Left ventricle myocardium inferior (tissue), 1 donor: ENCODE measurements around the gene GDF2. TPM values are rescaled to one million over a fixed set of nuclear protein-coding genes. Genes with fewer than 3 reads are reported as not detected.
A peak's percentile ranks its signal among the peaks of the same experiment; 100 is the strongest.

Source experiments
- DNase-seq: peaks from one replicate; pipeline ENCODE4 v3.0.0-alpha.2; 2020
- H3K27ac ChIP-seq: fragments of 200-600 bp; replicated peaks from 2 replicates; pipeline ENCODE4 v1.8.0; 2021
- H3K27me3 ChIP-seq: fragments of 200-600 bp; 2 replicates; pipeline ENCODE4 v1.8.0; 2021; ENCODE audit warnings: low read depth
- H3K36me3 ChIP-seq: fragments of 200-600 bp; 2 replicates; pipeline ENCODE4 v1.8.0; 2021
- H3K4me1 ChIP-seq: fragments of 200-600 bp; 2 replicates; pipeline ENCODE4 v1.8.0; 2021
- H3K4me3 ChIP-seq: fragments of 200-600 bp; 2 replicates; pipeline ENCODE4 v1.8.0; 2021; ENCODE audit warnings: mild to moderate bottlenecking, moderate library complexity
- H3K9me3 ChIP-seq: fragments of 200-600 bp; replicated peaks from 2 replicates; pipeline ENCODE4 v1.8.0; 2021
- CTCF ChIP-seq: fragments of 200-600 bp; IDR thresholded peaks from 2 replicates; pipeline ENCODE4 v1.8.0; 2021; ENCODE audit warnings: antibody characterized with exemption, mild to moderate bottlenecking, borderline replicate concordance
- intact Hi-C: fragments of 100-400 bp; cut with micrococcal nuclease; formaldehyde crosslinking; loops from one replicate; pipeline ENCODE4 v1.11.0; 2022
- total RNA-seq: library from RNA; stranded (reverse); fragmentation: NEBNext Ultra II Directional; extraction: Animal tissue kit (Norgen Biotek cat#: 25700); gene quantifications from one replicate; pipeline ENCODE4 v1.2.1, GENCODE V29; 2021
- donor health status: DM: no; HTN: yes; CAD: no; lungs with severe emphysema.

The GDF2 gene
- total RNA-seq, 1 donor from 2014 or later, result not detected

GRCh38 chr10:47283848-47284247 is 38.4 kb upstream of the GDF2 start:
- H3K27ac ChIP-seq, result no peak overlapping the region
- no peak overlapping the region for H3K4me3 ChIP-seq
- intact Hi-C loops, result no loop called here
- DNase-seq, result no peak
- TF ChIP-seq CTCF, result no peak
- H3K36me3 ChIP-seq, result no peaks in the 10 kb centered on the region
- H3K9me3 ChIP-seq, result no peaks in the 10 kb centered on the region
- no peaks in the 10 kb centered on the region for H3K27me3 ChIP-seq
- peaks cover 12% of the 10 kb centered on the region for H3K4me1 ChIP-seq

GRCh38 chr10:47285381-47286115 is 36.7 kb upstream of the GDF2 start:
- H3K9me3 ChIP-seq, result no peaks in the 10 kb centered on the region
- TF ChIP-seq CTCF, result no peak
- H3K27me3 ChIP-seq, result no peaks in the 10 kb centered on the region
- no peak for DNase-seq
- no peaks in the 10 kb centered on the region for H3K36me3 ChIP-seq
- intact Hi-C loops, result no loop called here
- H3K27ac ChIP-seq, result no peak overlapping the region
- no peak overlapping the region for H3K4me3 ChIP-seq
- H3K4me1 ChIP-seq, result peaks cover 12% of the 10 kb centered on the region

- intact Hi-C loops, result no loop called here
- Histone ChIP-seq H3K36me3 (no peaks in the 10 kb centered on the region), H3K4me3 (no peak overlapping the region), H3K4me1 (peaks cover 12% of the 10 kb centered on the region), H3K27ac (no peak overlapping the region), H3K9me3 (no peaks in the 10 kb centered on the region), H3K27me3 (no peaks in the 10 kb centered on the region)
- TF ChIP-seq CTCF, result no peak
- no peak for DNase-seq
Measured at GRCh38 chr10:47286116-47286505, 36.1 kb upstream of the GDF2 start.

GRCh38 chr10:47286591-47287315 is 35.5 kb upstream of the GDF2 start:
- no peak for DNase-seq
- intact Hi-C loops, result no loop called here
- no peak for TF ChIP-seq CTCF
- H3K36me3 ChIP-seq, result no peaks in the 10 kb centered on the region
- H3K9me3 ChIP-seq, result no peaks in the 10 kb centered on the region
- H3K4me1 ChIP-seq, result peaks cover 12% of the 10 kb centered on the region
- H3K27ac ChIP-seq, result peak overlapping the region; percentile 55
- no peaks in the 10 kb centered on the region for H3K27me3 ChIP-seq
- H3K4me3 ChIP-seq, result no peak overlapping the region

- H3K4me1 ChIP-seq, result peaks cover 12% of the 10 kb centered on the region
- peak overlapping the region; percentile 55 for H3K27ac ChIP-seq
- no peak for TF ChIP-seq CTCF
- DNase-seq, result peak; percentile 66
- intact Hi-C loops, result no loop called here
- no peaks in the 10 kb centered on the region for H3K36me3 ChIP-seq
- no peaks in the 10 kb centered on the region for H3K9me3 ChIP-seq
- H3K4me3 ChIP-seq, result no peak overlapping the region
- no peaks in the 10 kb centered on the region for H3K27me3 ChIP-seq
Measured at GRCh38 chr10:47287365-47287802, 34.9 kb upstream of the GDF2 start.
